GM19025 (cell line): Measurements from ENCODE around the gene TRPV2.
"Not testable (repeated sequence)": the region's sequence is repeated elsewhere in the genome, so short reads cannot be mapped to it uniquely, and the experiment has no call there.

Experiments
- ATAC-seq: cut with Tn5 transposase; IDR thresholded peaks from one replicate; pipeline ENCODE4 v1.9.1; 2021; ENCODE audit warnings: mild to moderate bottlenecking, low read depth, moderate library complexity; ENCODE audit not compliant: unreplicated experiment

TRPV2 gene

DNA sequence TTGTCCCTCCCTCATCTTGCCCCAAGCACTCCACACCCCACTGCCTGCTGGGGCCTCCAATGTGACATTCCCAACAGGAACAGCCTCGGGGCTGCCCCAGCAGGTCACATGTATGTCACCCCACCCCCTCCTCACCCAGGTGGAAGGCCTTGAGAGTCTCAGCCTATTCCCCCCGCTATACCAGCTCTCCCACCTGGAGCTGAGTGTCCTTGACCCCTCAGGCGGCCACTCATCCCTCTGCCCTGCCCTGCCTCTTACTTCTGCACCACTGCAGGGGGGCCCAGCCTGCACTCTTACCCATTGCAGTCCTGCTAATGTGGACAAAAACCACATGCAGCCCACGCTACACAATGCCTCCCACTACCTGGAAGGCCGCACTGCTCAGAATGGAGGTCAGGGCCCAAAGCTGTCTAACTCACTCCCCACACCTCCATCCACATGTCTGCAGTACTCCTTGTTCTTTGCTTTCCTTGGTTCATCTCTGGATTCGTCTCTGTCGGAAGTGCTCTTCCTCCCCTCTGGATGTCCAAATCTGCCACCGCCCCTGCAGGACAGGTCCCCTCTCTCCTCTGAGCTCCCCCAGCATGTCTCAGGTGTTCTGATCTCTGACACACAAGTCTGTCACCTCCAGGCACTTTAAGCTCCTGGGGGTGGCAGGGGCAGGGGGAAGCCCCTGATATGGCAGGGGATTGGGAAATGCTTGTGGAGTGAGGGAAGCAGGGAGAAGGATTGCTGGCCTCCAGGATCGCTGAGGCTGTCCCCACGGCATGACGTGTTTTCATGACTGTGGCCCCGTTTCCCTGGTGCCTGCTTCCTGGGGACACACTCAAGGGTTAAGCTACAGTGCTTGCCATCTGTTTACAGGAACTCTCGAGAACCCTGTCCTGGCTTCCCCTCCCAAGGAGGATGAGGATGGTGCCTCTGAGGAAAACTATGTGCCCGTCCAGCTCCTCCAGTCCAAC lies 20.8 kb downstream of the TRPV2 start:
- no peak for ATAC-seq

DNA sequence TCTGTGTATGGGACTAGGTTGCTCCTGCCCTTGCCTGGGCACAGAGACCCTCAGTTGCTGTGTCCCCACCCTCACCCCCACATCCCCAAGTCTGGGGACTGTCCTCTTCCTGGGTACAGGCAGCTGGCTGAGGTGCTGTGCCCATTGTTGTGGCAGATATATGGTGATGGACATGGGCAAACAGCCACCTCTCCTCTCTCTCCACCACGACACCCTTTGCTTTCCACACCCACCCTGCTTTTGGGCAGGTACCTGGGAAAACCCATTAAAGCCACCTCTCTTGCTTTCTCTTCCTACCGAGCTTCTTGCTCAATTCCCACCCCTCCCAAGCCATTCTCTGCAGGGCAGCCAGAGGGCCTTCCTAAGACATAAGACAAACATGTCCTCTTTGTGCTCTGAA lies 21.7 kb downstream of the TRPV2 start:
- ATAC-seq = no peak

DNA sequence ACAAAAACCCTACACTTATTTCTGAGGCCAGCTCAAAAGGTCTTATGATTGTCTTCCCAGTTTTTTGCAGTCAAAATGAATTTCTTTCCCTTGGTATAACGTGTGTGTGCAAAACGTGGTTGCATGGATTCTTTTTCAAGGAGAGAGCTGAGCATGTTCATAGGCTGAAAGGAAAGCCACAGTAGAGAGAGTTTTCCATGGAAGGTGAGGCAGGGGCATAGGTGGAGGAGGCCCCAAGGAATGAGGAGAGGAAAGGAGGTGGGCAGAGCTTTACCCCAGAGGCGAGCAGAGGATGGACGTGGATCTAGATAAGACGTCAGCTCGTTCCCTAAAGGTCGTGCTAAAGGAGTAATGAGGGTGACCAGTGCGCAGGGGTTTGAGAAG lies 22.8 kb downstream of the TRPV2 start:
- ATAC-seq = no peak

DNA sequence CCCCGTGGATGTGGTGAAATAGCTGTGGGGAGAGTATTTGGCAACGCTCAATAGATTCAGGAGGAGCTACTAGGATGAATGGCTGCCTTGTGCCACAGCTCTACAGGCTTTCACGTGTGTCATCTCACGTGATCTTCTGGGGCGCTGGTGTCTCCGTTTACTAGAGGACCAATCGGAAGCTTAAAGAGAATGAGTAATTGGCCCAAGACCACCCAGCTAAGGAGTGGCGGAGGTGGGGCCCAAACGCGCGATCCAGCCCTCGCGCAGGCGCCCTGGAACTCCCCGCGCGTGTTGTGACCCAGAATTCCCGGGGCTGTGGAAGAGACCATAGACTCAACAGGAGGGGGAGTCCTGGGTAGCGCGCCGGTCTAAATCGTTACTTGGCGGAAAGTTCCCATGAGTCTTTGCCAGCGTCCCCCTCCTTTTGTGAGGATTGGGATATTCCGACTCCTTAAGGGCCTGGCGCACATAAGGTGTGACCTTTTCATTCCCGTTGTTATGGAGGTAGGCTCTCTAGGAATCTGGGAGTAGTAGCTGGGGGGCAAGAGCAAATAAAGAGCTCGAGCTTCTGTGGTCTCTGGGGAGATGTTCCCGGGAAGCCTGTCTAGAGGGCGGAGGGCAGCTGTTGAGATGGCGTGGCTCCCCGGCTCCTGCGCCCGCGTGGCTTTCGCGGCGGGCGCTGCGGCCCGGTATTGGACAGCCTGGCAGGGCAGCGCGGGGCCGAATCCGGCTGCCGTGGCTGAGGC lies 23.4 kb downstream of the TRPV2 start:
- peak; percentile 72 for ATAC-seq

DNA sequence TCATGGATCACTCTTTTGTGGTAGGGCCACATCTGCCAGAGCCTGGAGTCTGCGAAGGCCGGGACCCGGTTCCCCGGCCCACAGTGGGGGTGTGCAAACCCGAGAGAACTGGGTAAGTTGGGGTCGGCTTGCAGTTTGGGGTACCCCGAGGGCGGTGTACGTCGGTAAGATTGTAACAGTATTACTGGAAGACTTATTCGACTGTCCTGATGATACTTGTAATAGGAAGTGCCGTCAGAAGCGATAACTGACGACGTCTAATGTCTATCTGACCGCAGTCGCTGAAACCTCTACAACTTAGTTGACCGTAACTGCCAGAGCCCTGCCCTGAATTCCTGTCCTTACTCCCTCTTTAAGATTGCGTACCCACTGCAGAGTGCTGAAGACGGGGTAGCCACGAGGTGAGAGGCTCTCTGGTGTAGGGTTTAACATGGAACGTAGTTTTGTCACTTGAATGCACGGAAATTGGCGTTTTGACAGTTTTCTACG lies 24.0 kb downstream of the TRPV2 start:
- ATAC-seq = peak; percentile 1

DNA sequence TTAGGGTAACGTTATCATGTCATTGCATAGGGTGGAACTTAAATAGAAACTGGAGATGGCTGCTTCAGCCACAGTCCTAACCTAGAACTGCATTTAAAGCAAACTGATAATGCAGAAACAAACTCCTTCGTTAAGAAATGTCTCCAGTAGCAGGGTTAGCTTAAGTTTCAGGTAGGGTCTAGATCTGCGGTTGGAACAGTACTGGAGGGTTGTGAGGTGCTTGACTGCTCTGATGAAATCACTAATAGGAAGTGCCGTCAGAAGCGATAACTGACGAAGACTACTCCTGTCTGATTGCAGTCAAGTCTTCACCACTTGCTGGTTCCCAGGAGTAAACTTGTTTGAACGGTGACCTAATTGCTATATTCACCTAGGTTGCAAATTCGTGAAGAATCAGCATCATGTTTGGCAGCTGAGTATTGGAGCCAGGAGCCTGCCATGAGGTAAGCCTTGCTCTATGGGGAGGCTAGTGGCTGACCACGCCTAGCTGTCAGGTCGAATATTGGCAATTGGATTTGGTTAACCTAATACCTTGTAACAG lies 24.5 kb downstream of the TRPV2 start:
- ATAC-seq = no peak

DNA sequence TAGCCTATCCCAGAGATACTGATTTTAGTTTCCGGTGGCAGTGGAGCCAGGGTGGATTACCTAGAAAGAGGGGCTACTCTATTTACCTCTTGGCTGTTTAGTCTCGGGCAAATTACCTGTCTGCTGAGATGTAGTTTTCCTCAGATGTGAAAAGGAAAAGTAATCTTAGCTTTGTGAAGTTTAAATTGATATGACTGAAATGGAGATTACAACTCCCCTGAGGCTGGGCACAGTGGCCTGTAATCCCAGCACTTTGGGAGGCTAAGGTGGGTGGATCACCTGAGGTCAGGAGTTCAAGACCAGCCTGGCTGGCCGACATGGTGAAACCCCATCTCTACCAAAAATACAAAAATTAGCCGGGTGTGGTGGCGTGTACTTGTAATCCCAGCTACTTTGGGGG lies 25.0 kb downstream of the TRPV2 start:
- ATAC-seq = not testable (repeated sequence)

DNA sequence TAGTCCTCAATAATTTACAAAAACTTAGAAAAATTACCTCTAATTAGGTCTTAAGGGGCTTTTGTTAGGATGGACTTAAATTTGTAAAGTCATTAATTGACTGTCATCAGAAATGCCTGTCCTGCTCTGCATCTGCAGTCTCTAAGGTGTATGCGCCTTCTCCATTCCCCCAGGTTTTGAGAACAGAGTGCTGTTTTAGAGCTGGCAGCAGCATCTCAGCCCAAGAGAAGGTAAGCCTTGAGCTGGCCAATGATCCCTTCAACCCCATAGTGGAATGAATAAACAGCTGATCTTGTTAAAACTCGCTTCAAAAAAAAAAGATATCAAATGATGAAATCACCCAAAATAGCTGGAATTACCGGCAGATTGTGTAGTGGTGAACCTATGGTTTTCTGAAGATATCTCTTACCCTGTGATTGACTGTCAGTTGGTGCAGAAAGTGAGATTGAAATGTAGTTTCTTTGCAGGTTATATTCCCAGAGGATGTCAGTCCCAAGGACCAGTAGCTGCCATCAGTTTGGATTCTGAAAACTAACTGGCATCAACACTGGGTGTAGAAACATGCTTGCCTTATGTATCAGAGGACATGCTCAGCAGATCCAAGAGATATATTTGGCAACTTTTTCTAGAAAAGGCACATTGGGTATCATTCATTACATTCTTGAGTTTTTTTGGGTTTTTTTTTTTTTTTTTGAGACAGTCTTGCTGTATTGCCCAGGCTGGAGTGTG lies 25.7 kb downstream of the TRPV2 start:
- ATAC-seq = no peak

DNA sequence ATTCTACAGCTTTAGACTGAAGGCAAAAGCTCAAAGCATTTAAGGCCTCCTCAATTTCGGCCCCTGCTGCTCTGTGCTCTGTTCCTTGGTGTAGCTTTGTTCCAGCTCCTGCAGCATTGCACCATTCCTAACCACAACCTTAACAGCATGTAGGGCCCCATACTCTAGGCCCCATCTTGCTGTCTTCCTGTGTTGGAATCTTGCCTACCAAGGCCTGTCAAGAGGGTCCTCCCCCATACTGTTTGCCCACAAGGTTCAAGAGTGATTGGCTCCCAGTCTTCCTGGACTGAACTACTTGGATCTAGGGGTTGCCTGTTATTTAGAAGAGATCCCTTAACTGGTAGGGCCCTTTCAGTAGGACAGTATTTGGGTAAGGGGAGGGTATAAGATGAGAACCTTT lies 26.8 kb downstream of the TRPV2 start:
- ATAC-seq = no peak

DNA sequence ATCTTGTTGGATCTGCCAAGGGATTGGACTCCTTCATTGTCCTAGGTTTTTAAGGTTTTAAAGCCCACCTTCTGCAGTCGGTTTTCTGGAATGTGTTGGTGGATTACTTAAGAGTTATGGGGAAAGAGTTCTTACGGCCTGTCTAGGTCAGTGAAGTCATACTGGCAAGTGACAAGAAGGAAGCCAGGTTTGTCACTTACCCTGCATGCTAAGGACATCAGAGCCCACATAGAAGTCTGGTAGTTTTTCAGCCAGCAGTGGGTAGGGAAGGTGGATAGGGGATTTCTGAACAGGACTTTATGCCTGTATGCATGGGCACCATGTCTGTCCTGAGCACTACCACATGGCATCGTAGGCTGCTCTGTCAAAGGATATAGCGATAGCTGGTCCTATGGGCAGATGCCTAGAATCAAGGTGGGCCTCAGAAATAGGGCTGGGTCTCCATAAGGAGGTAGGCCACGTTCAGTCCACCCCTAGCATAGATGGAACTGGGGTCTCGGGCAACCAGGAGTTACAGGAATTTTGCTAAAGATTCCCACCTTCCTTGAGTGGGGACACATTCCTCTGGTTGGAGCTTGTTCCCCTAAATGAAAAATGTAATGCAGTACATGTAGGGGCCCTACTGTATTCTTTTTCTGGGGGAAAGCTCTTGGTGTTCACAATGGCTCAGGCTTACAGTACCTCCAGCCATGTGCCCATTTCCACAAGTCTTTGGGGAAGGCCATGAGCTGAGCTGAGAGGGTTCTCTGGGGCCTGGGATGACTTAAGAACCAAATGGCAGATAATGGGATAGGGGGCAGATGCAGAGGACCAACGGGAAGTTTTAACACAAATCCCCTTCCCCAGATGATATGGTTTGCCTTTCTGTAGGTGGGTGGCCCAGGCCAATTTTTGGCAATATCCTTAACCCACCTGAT lies 27.5 kb downstream of the TRPV2 start:
- ATAC-seq = no peak

DNA sequence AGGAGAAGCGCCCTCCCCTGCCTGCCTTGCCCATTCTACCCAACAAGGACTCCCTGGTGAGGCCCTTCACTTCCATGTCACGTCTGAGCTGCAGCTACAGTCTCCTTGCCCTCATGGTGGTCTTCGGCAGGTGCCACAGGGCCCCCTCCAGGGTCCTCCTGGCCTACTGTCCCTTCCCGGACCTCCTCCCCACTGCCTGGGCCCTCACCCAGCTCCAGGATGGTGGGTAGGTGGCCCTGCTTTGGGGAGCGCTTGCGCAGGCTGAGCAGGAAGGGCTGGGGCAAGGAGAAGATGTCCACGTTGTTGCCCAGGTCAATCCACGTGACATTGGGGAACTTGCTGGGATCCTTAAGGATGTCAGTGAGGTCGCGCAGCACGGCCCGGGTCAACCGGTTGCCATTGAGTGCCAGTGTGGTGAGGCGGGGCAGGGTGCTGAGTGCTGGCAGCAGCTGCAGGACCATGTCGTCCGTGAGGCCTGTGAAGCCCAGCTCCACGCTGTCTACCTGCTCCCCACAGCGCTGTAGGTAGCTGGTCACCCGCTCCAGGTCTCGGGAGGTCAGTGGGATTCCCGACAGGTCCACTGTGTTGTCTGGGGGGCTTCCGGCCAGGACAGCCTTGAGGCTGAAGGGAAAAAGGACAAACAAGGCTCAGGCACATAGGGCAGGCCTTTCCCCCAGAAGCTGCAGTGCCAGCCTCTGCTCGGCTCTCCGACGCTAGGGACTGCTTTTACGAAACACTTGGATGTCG lies 28.3 kb downstream of the TRPV2 start:
- no peak for ATAC-seq

DNA sequence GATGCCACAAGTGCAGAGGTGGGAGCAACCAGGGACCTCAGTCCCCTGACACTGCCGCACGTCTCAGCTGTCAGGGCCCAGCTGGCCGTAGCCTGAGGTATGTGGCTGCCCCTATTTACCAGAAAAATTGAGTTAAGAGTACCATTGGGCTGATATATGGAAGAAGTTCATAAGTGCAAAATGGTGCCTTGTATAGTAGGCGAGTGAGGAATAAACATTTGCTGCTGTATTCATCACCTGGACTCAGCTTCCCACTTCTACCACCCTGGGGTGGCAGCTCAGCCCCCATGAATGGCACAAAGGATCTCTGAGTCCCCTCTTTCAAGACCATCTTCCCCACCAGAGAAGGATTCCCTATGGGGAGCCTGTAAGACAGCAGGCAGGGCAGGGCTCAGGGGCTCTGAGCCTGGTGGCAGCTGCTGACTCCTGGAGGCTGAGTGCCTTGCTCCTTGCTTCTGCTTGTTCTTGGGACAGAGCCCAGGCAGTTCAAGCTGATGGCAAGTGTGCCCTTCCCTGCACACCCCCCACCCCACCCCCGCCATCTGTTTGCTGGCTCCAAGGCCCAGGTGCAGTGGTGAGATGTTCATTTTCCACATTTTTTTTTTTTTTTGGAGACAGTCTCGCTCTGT lies 29.0 kb downstream of the TRPV2 start:
- no peak for ATAC-seq

DNA sequence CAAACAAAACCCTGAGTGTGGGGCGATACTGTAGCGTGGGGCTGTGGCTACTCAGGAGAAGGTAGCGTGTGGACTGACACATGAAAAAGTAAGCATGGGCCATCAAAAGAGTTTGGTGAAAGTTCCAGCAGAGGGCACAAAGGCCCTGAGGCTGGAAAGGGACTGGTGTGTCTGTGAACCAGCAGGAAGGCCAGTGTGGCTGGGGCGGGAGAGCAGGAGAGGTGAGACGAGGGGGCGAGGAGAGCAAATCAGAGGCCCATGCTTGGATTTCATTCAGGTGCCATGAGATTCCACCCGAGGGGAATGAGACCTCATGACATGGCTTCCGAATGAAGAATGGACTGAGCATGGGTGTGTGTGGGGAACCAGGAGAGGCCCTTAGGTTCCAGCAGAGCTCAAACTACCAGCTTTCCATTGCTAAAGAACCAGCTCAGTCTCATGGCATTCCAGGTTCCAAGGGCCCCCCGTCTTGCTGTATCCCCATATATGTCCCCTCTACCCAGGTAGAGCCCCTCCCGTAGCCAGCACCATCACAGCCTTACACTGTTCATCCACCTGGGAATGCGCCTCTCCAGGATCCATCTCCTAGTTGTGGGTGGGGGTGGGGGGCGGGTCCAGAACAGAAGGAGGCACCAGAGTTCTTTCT lies 31.1 kb downstream of the TRPV2 start:
- no peak for ATAC-seq

DNA sequence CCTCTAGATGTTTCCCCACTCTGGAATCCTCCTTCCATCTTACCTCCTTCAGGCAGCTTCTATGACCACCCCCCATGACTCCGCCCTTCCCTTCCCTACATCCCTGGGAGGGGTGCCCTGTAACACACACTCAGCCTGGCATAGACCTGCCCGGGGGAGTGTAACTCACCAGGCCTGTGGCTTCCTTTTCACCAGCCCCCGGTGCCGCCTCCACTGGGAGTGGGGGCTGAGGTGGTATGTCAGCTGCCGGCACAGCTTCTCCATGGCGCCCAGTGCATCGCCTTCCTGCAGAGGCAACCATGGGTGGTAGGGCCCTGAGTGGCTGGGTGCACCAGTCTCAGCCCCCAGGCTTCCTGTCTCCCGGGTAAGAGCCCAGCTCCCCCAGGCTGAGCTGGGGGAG lies 32.3 kb downstream of the TRPV2 start:
- no peak for ATAC-seq

DNA sequence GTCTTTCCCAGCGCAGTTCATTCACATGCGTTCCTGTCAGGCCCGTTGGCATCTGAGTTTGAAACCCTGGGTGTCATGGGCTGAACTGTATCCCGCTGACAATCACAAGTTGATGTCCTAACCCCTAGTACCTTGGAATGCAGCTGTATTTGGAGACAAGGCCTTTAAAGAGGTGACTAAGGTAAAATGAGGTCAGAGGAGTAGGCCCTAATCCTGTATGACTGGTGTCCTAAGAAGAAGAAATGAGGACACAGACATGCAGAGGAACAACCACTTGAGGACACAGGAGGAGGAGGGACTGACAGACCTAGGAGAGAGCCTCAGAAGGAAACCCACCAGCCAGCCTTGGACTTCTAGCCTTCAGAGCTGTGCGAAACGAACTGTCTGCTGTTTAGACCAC lies 33.1 kb downstream of the TRPV2 start:
- no peak for ATAC-seq

DNA sequence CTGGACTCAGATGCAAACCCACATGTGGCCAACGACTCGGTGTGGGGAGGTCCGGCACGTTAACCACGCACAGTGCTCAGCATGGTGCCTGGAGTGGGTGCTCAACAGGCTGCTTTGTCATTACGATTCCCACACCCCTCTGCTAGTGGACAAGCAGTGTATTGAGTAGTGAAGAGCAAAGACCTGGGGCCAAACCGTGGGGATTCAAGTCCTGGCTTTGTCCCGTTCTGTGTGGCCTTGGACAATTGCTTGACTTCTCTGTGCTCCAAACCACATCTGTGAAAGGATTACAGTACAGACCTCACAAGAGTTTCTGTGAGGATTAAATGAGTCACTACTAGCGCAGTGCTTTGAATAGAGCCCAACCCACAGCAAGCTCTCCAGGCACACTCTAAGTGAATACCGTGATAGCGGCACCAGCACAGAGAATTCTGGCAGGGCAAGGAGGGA lies 33.8 kb downstream of the TRPV2 start:
- no peak for ATAC-seq

DNA sequence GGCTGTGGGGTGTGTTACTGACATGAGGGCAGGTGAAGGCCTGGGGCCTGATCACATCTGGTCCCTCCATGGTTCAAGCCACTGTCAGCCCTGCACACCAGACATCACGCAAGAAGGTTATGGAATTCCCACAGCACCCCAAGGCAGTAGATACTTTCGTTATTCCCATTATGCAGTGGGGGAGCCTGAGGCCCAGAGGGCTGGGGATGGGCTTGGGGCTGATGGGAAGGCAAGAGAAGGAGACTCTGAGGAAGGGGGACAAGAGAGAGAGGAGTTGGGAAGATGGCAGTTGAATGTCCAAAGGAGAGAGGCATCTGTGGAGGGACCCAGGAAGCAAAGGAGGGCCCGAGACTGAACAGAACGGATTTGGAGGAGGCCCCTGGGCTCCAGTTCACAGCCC lies 34.7 kb downstream of the TRPV2 start:
- ATAC-seq = no peak

DNA sequence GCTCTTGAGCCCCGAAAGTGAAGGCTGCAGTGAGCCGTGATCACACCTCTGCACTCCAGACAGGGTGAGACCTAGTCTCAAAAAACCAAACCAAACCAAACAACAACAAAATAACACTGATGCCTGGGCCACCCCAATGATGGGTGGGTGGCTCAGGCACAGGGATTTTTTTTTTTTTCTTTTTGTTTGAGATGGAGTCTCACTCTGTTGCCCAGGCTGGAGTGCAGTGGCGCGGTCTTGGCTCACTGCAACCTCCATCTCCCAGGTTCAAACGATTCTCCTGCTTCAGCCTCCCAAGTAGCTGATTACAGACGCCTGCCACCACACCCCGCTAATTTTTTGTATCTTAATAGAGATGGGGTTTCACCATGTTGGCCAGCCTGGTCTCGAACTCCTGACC lies 36.9 kb downstream of the TRPV2 start:
- not testable (repeated sequence) for ATAC-seq
